Thoracic aorta (tissue), 2 donors: ENCODE data around the gene YWHAE. TPM values are rescaled to one million over a fixed set of nuclear protein-coding genes. Genes with fewer than 3 reads are reported as not detected.
"Not testable (repeated sequence)": the region's sequence is repeated elsewhere in the genome, so short reads cannot be mapped to it uniquely, and the experiment has no call there.

Experiments used
- ATAC-seq: fragments of 150-250 bp; one replicate; pipeline ENCODE4 v1.8.0; 2017; ENCODE audit warnings: low read depth; ENCODE audit not compliant: insufficient number of reproducible peaks, low FRiP score
- DNase-seq: peaks from one replicate; pipeline ENCODE4 v3.0.0-alpha.2; 2020; ENCODE audit warnings: low spot score
- H3K27ac ChIP-seq, 2 donors: fragments of 200-600 bp; sonication (generic); 1 replicate in 1 of 2; 2 replicates in 1 of 2; pipeline ENCODE4 v1.5.1; 2016; ENCODE audit warnings: mild to moderate bottlenecking in 2 of 2, moderate library complexity in 2 of 2
- H3K27me3 ChIP-seq: fragments of 200-600 bp; sonication (generic); replicated peaks from 2 replicates; pipeline ENCODE4 v1.6.0; 2016; ENCODE audit warnings: mild to moderate bottlenecking; ENCODE audit not compliant: insufficient read depth
- H3K36me3 ChIP-seq: fragments of 200-600 bp; sonication (generic); one replicate; pipeline ENCODE4 v1.5.1; 2016
- H3K4me1 ChIP-seq, 2 donors: fragments of 200-600 bp; sonication (generic); 1 replicate in 1 of 2; 2 replicates in 1 of 2; pipeline versions ENCODE4 v1.5.1 to v1.6.0; 2016; ENCODE audit warnings: low read depth in 2 of 2, mild to moderate bottlenecking in 1 of 2; ENCODE audit not compliant: control insufficient read depth in 1 of 2
- H3K4me3 ChIP-seq: fragments of 200-600 bp; sonication (generic); 2 replicates; pipeline ENCODE4 v1.5.1; 2016; ENCODE audit warnings: mild to moderate bottlenecking
- H3K9me3 ChIP-seq: fragments of 200-600 bp; sonication (generic); 2 replicates; pipeline ENCODE4 v1.5.1; 2016
- total RNA-seq, 2 donors: library from RNA; depleted of rRNA; stranded (reverse); fragments of >200 nt; gene quantifications; one replicate each; pipeline versions ENCODE4 v1.1.0 to v1.2.3, GENCODE V29; 2016
- TF ChIP-seq, protein P1 (sequence below): fragments of 200-600 bp; sonication (generic); IDR thresholded peaks from one replicate; pipeline ENCODE4 v1.5.1; 2019; ENCODE audit warnings: antibody characterized with exemption

Gene YWHAE
- total RNA-seq, 2 donors from 2014 or later = 178 to 593 TPM

DNA sequence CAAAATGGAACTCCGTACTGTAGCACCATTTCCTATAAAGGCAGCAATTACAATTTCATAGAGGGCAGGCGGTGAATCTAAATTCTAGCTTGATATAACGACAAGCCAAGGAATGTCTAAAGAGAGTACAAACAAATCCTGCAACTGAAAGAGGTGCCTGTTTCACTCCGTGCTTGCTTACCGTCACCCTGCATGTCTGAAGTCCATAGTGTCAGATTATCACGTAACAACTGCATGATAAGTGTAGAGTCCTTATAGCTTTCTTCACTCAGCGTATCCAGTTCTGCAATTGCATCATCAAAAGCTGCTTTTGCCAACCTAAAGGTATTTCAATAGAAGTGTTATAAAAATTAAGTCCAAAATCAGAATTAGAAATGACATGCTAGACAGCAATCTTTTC is 46.0 kb downstream of the YWHAE start:
- peaks cover 15% of the 10 kb centered on the region for H3K36me3 ChIP-seq
- no peak overlapping the region for H3K4me3 ChIP-seq
- TF ChIP-seq, protein P1, sequence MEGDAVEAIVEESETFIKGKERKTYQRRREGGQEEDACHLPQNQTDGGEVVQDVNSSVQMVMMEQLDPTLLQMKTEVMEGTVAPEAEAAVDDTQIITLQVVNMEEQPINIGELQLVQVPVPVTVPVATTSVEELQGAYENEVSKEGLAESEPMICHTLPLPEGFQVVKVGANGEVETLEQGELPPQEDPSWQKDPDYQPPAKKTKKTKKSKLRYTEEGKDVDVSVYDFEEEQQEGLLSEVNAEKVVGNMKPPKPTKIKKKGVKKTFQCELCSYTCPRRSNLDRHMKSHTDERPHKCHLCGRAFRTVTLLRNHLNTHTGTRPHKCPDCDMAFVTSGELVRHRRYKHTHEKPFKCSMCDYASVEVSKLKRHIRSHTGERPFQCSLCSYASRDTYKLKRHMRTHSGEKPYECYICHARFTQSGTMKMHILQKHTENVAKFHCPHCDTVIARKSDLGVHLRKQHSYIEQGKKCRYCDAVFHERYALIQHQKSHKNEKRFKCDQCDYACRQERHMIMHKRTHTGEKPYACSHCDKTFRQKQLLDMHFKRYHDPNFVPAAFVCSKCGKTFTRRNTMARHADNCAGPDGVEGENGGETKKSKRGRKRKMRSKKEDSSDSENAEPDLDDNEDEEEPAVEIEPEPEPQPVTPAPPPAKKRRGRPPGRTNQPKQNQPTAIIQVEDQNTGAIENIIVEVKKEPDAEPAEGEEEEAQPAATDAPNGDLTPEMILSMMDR = no peak
- DNase-seq = no peak
- no peaks in the 10 kb centered on the region for H3K9me3 ChIP-seq
- no peak overlapping the region for H3K27ac ChIP-seq
- H3K4me1 ChIP-seq = no peaks in the 10 kb centered on the region
- ATAC-seq = no peak
- H3K27me3 ChIP-seq = no peaks in the 10 kb centered on the region

DNA sequence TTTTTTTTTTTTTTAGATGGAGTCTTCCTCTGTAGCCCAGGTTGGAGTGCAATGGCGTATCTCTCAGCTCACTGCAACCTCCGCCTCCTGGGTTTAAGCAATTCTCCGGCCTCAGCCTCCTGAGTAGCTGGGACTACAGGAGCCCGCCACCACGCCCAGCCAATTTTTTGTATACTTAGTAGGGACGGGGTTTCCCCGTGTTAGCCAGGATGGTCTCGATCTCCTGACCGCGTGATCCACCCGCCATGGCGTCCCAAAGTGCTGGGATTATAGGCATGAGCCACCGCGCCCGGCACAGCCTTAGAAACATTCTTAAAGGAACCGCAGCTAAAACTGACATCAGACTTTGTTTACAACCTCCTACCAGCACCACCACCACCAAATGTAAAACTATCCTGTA is 47.5 kb downstream of the YWHAE start:
- not testable (repeated sequence) for H3K4me1 ChIP-seq, ATAC-seq, H3K9me3 ChIP-seq, H3K4me3 ChIP-seq, H3K27ac ChIP-seq, DNase-seq, H3K27me3 ChIP-seq
- H3K36me3 ChIP-seq = peaks cover 11% of the 10 kb centered on the region

DNA sequence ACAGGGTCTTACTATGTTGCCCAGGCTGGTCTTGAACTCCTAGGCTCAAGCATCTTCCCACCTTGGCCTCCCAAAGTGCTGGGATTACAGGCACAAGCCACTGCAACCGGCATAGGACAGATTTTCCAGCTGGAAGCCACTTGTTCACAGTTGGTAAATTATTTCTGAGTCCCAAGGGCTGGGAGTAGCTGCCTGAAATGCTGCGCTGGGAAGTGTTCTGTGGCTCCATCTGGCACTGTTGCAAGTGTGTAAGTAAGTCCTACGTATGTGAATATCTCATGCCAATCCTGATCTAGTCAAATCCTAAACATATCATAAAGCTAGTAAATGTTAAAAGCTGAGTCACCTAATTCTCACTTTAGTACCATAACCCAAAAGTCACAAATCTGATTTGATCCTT is 48.1 kb downstream of the YWHAE start:
- ATAC-seq (no peak), DNase-seq (no peak)
- peaks cover 11% of the 10 kb centered on the region for H3K36me3 ChIP-seq
- H3K9me3 ChIP-seq = no peaks in the 10 kb centered on the region
- no peak overlapping the region for H3K27ac ChIP-seq
- H3K4me1 ChIP-seq = peaks cover 6 to 15% of the 10 kb centered on the region in 2 donors
- H3K4me3 ChIP-seq = no peak overlapping the region
- TF ChIP-seq, protein P1 = no peak
- no peaks in the 10 kb centered on the region for H3K27me3 ChIP-seq

DNA sequence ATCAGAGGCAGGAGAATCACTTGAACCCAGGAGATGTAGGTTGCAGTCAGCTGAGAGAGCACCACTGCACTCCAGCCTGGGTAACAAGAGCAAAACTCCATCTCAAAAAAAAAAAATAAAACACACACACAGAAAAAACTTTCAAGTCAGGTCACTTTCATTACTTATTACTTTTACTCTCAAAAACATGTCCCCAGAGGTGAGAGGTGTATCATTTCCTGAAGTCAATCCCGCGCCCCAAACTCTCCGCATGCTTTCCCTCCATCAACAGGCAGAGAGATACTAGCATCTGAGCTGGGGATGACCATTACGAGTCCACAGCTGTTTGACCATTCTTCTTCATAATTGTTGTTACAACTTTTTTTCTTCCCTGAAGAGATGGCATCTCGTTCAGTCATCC is 48.7 kb downstream of the YWHAE start:
- no peak overlapping the region for H3K4me3 ChIP-seq

DNA sequence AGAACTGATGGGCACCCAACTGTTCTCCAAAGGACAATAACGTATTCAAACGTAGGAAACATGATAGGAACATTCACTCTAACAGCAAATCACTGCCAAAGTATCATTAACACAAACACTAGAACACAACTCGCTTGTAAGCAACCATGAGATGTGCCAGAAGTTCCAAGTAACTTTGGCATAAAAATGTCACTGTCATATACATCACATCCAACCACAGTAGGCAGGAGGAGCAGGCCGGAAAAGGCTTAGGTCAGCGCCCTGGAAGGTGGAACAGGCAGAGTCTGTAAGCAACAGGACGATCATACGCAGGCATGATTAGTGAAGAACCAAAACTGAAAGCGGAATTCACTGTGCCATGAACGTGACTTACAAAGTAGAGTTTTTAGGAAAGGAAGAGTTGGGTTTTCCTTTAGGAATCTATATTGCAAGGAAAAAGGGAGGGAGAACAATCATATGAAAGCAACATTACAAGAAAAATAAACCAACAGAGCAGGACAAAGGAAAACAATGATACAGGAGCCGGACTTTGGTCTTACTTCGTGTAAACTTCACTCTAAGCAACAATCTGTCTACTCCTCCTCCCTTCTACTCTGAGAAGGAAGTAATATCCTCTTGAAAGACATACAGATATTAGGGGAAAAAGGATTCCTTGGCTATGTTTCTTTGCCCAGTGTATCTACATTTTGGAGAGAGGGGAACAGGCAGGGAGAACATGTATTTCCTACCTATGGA is 52.3 kb downstream of the YWHAE start:
- TF ChIP-seq, protein P1 = no peak
- Histone ChIP-seq H3K4me3 (peak overlapping the region; percentile 9), H3K27ac (peak overlapping the region; percentile 36 to 49), H3K4me1 (peaks cover 10 to 33% of the 10 kb centered on the region in 2 donors), H3K36me3 (peaks cover 14% of the 10 kb centered on the region), H3K27me3 (no peaks in the 10 kb centered on the region), H3K9me3 (no peaks in the 10 kb centered on the region)
- DNase-seq = no peak
- ATAC-seq = peak; percentile 77

More for the DNA sequence above, 48.7 kb downstream of the YWHAE start:
- peaks cover 10 to 21% of the 10 kb centered on the region in 2 donors for H3K4me1 ChIP-seq
- ATAC-seq (no peak), DNase-seq (no peak)
- no peak overlapping the region for H3K27ac ChIP-seq
- H3K9me3 ChIP-seq = no peaks in the 10 kb centered on the region
- TF ChIP-seq, protein P1 = no peak
- peaks cover 11% of the 10 kb centered on the region for H3K36me3 ChIP-seq
- H3K27me3 ChIP-seq = no peaks in the 10 kb centered on the region
